K562 (cell line): ENCODE data around the gene PNMA8B. TPM values are rescaled to one million over a fixed set of nuclear protein-coding genes. Genes with fewer than 3 reads are reported as not detected.

Experiments used
- ATAC-seq: fragments of 200-7000 bp; cut with Tn5 transposase; 3 replicates; pipeline ENCODE4 v1.9.1; 2020; ENCODE audit warnings: moderate library complexity
- BruUV-seq: library from RNA; stranded (reverse); fragments of 400-500 nt; replicated peaks from 2 replicates; lab custom pipeline; 2021; lab: Mats Ljungman, UMichigan
- CTCF ChIA-PET: fragments of 300-600 bp; formaldehyde crosslinking; extraction: SDS; loops from one replicate; lab custom pipeline; 2021; ENCODE audit warnings: low intra/inter-chr PET ratio; lab: Yijun Ruan, JAX
- POLR2A ChIA-PET: fragments of 300-600, 350-650 bp; sonication (Branson Sonifier 250); formaldehyde crosslinking; extraction: SDS; loops from one replicate; lab custom pipeline; 2021; ENCODE audit warnings: antibody characterized with exemption, inconsistent platforms; lab: Yijun Ruan, JAX
- DNase-seq, 4 experiments: peaks; one replicate each; pipeline versions ENCODE4 v3.0.0 to v3.0.0-alpha.2; 2011 to 2018; ENCODE audit warnings: low spot score in 3 of 4, mixed read lengths in 3 of 4; ENCODE audit errors: extremely low read depth in 1 of 4
- FAIRE-seq: peaks from 2 replicates; lab custom pipeline; 2011; peaks lifted over from hg19 to GRCh38; lab: Jason Lieb, UNC
- H2AFZ ChIP-seq: 2 replicates; pipeline ENCODE4 v1.6.0; 2011; ENCODE audit warnings: low read depth, low read length, control low read depth, inconsistent platforms
- H3K27ac ChIP-seq: fragments of 200-600 bp; 3 replicates; pipeline ENCODE4 v1.8.0; 2011; ENCODE audit warnings: low read depth, mild to moderate bottlenecking, control low read depth, inconsistent platforms, low read length, moderate library complexity, mixed read lengths; ENCODE audit errors: extremely low read depth
- H3K27me3 ChIP-seq, 2 experiments: fragments of 300-600 bp in 1 of 2; 2 replicates in 1 of 2; 3 replicates in 1 of 2; pipeline versions ENCODE4 v1.6.0 to v1.8.0; 2011; ENCODE audit warnings: inconsistent platforms in 2 of 2, low read length in 2 of 2, mild to moderate bottlenecking in 1 of 2, mixed read lengths in 1 of 2, moderate library complexity in 1 of 2; ENCODE audit not compliant: control insufficient read depth in 2 of 2, insufficient read depth in 2 of 2
- H3K36me3 ChIP-seq: fragments of 300-600 bp; 3 replicates; pipeline ENCODE4 v1.8.0; 2011; ENCODE audit warnings: mild to moderate bottlenecking, low read length, inconsistent platforms; ENCODE audit not compliant: control insufficient read depth, insufficient read depth
- H3K4me1 ChIP-seq, 2 experiments: fragments of 200-600 bp in 1 of 2; replicated peaks in 1 of 2; 2 replicates in 1 of 2; 3 replicates in 1 of 2; pipeline versions ENCODE4 v1.5.1 to v1.8.0; 2011; ENCODE audit warnings: inconsistent platforms in 2 of 2, low read length in 2 of 2, mild to moderate bottlenecking in 1 of 2, mixed read lengths in 1 of 2, moderate library complexity in 1 of 2; ENCODE audit not compliant: control insufficient read depth in 2 of 2, insufficient read depth in 2 of 2
- H3K4me2 ChIP-seq: 2 replicates; pipeline ENCODE4 v1.6.1; 2011; ENCODE audit warnings: low read length, control low read depth, inconsistent platforms, mixed read lengths; ENCODE audit not compliant: insufficient read depth
- H3K4me3 ChIP-seq: fragments of 200-600 bp; sonication (generic), shearing (Covaris generic); 2 replicates; pipeline ENCODE4 v1.5.1; 2016; ENCODE audit warnings: control low read depth, inconsistent platforms
- H3K79me2 ChIP-seq: fragments of 200-600 bp; 3 replicates; pipeline ENCODE4 v1.8.0; 2011; ENCODE audit warnings: low read length, inconsistent platforms; ENCODE audit not compliant: control insufficient read depth, insufficient read depth
- H3K9ac ChIP-seq, 2 experiments: 2 replicates each; pipeline versions ENCODE4 v1.6.0 to v1.6.1; 2011; ENCODE audit warnings: low read depth in 2 of 2, low read length in 2 of 2, control low read depth in 1 of 2, inconsistent platforms in 1 of 2, mild to moderate bottlenecking in 1 of 2, mixed read lengths in 1 of 2; ENCODE audit not compliant: insufficient read depth in 1 of 2
- H3K9me1 ChIP-seq: one replicate; pipeline ENCODE4 v1.6.0; 2011; ENCODE audit warnings: inconsistent platforms, mild to moderate bottlenecking, low read length, moderate library complexity; ENCODE audit not compliant: control insufficient read depth, insufficient read depth
- H3K9me3 ChIP-seq: replicated peaks from 2 replicates; pipeline ENCODE4 v1.5.1; 2011; ENCODE audit warnings: low read depth, low read length, inconsistent platforms; ENCODE audit not compliant: control insufficient read depth, insufficient read depth
- H4K20me1 ChIP-seq: replicated peaks from 2 replicates; pipeline ENCODE4 v1.6.1; 2011; ENCODE audit warnings: low read length, inconsistent platforms, mixed read lengths; ENCODE audit not compliant: control insufficient read depth, insufficient read depth
- CBFA2T2 ChIP-seq: fragments of 450-650 bp; conservative IDR thresholded peaks from 2 replicates; pipeline ENCODE4 v1.6.1; 2017; ENCODE audit warnings: mild to moderate bottlenecking
- CBX1 ChIP-seq: sonication (generic); IDR thresholded peaks from 2 replicates; pipeline ENCODE4 v1.6.1; 2016; ENCODE audit warnings: antibody characterized with exemption, low read depth, mild to moderate bottlenecking
- CREB1 ChIP-seq, 2 experiments: sonication (generic) in 1 of 2; formaldehyde crosslinking in 1 of 2; IDR thresholded peaks; 2 replicates each; pipeline versions ENCODE4 v1.6.1 to v1.8.0; 2012 to 2022; ENCODE audit warnings: inconsistent platforms in 1 of 2, mild to moderate bottlenecking in 1 of 2, missing genetic modification reagents in 1 of 2, moderate library complexity in 1 of 2
- DLX4 ChIP-seq: fragments of 250-450 bp; sonication (Bioruptor Pico); IDR thresholded peaks from 2 replicates; pipeline ENCODE4 v1.6.1; 2021; ENCODE audit warnings: mild to moderate bottlenecking
- FOXM1 ChIP-seq, 2 experiments: fragments of 450-650 bp in 1 of 2; sonication (generic) in 1 of 2; formaldehyde crosslinking in 1 of 2; IDR thresholded peaks; 2 replicates each; pipeline versions ENCODE4 v1.6.1 to v1.9.0; 2017 to 2022; ENCODE audit warnings: low read depth in 2 of 2, mild to moderate bottlenecking in 2 of 2, missing genetic modification reagents in 1 of 2, moderate library complexity in 1 of 2
- HDAC6 ChIP-seq: IDR thresholded peaks from 2 replicates; pipeline ENCODE4 v1.6.1; 2012; ENCODE audit warnings: low read depth, mild to moderate bottlenecking, control low read depth, inconsistent platforms, low read length, moderate library complexity
- ILK ChIP-seq: fragments of 450-650 bp; IDR thresholded peaks from 2 replicates; pipeline ENCODE4 v1.6.1; 2016; ENCODE audit warnings: missing genetic modification characterization, low read depth, mild to moderate bottlenecking, missing compliant biosample characterization, moderate library complexity, borderline replicate concordance
- KDM5B ChIP-seq: fragments of 200-600 bp; sonication (generic); IDR thresholded peaks from 2 replicates; pipeline ENCODE4 v1.6.1; 2012; ENCODE audit warnings: low read depth, mild to moderate bottlenecking, moderate library complexity, low read length, control low read depth, inconsistent platforms; ENCODE audit not compliant: insufficient replicate concordance
- NR2F6 ChIP-seq: fragments of 450-650 bp; formaldehyde crosslinking; IDR thresholded peaks from 2 replicates; pipeline ENCODE4 v1.4.0; 2020; ENCODE audit warnings: mild to moderate bottlenecking
- NR3C1 ChIP-seq: sonication (generic); formaldehyde crosslinking; IDR thresholded peaks from 2 replicates; pipeline ENCODE4 v1.8.1; 2022; ENCODE audit warnings: missing genetic modification reagents
- POLR2G ChIP-seq: fragments of 200-400 bp; formaldehyde crosslinking; IDR thresholded peaks from 2 replicates; pipeline ENCODE4 v1.6.1; 2017; ENCODE audit warnings: low read depth, mild to moderate bottlenecking, antibody characterized with exemption, low read length, moderate library complexity
- RBM39 ChIP-seq: fragments of 200-400 bp; formaldehyde crosslinking; optimal IDR thresholded peaks from 2 replicates; pipeline ENCODE3; 2018; ENCODE audit warnings: low read depth, low read length
- SMAD4 ChIP-seq: fragments of 250-450 bp; sonication (Bioruptor Pico); conservative IDR thresholded peaks from 2 replicates; pipeline ENCODE4 v1.8.0; 2021; ENCODE audit warnings: inconsistent platforms, mild to moderate bottlenecking, moderate library complexity
- STAT6 ChIP-seq: sonication (generic); formaldehyde crosslinking; IDR thresholded peaks from 2 replicates; pipeline ENCODE4 v1.8.1; 2023; ENCODE audit warnings: mild to moderate bottlenecking, missing genetic modification reagents
- WHSC1 ChIP-seq: IDR thresholded peaks from one replicate; pipeline ENCODE4 v1.6.1; 2012; ENCODE audit warnings: low read length, control low read depth, inconsistent platforms
- XRCC5 ChIP-seq: fragments of 200-400 bp; formaldehyde crosslinking; IDR thresholded peaks from 2 replicates; pipeline ENCODE4 v1.6.1; 2017; ENCODE audit warnings: low read depth, mild to moderate bottlenecking, low read length
- ZNF23 ChIP-seq: fragments of 250-450 bp; sonication (Bioruptor Pico); IDR thresholded peaks from 2 replicates; pipeline ENCODE4 v1.4.0; 2020; ENCODE audit warnings: mild to moderate bottlenecking
- ZNF780A ChIP-seq: fragments of 250-450 bp; sonication (Bioruptor Pico); IDR thresholded peaks from 2 replicates; pipeline ENCODE4 v1.5.0; 2021; ENCODE audit warnings: mild to moderate bottlenecking
- WGBS: fragments of 100-300 bp; shearing (Covaris generic); methylation state at CpG from one replicate; pipeline ENCODE4 v1.1.6; 2016; ENCODE audit warnings: low coverage, mixed read lengths; ENCODE audit not compliant: insufficient coverage; ENCODE audit errors: missing lambda C conversion rate; 5-methylcytosine and 5-hydroxymethylcytosine counted together
- in situ Hi-C: fragments of 300-500 bp; cut with MboI; formaldehyde crosslinking; loops from 4 replicates; pipeline ENCODE4 v1.15.0; 2018; ENCODE audit warnings: inconsistent platforms, mixed read lengths
- intact Hi-C: fragments of 100-400 bp; cut with micrococcal nuclease; formaldehyde crosslinking; loops from 2 replicates; pipeline ENCODE4 v1.14.2; 2022
- polyA plus RNA-seq, 8 experiments: library from polyadenylated mRNA; depleted of rRNA in 4 of 8; stranded (reverse) in 5 of 8; unstranded in 3 of 8; fragments of >200 nt; fragmentation: Nextera tagmentation in 2 of 8; fragmentation: Illumina TruSeq in 1 of 8; extraction: Ambion mirVana in 2 of 8; extraction: Trizol in 1 of 8; gene quantifications; 2 replicates each; pipeline versions ENCODE4 v1.2.1 to v1.2.3, GENCODE V29; 2011 to 2014; ENCODE audit warnings: inconsistent platforms in 1 of 8, missing spikeins in 1 of 8
- total RNA-seq, 7 experiments: library from RNA; depleted of rRNA in 6 of 7; stranded (reverse); fragments of >200 nt in 6 of 7; fragmentation: Illumina TruSeq in 2 of 7; extraction: Trizol in 2 of 7; gene quantifications; 2 replicates each; pipeline versions ENCODE4 v1.2.1 to v1.2.3, GENCODE V29; 2011 to 2021; ENCODE audit warnings: low replicate concordance in 1 of 7
- TF ChIP-seq, protein P1 (sequence below): IDR thresholded peaks from 2 replicates; pipeline ENCODE4 v1.6.1; 2014; ENCODE audit warnings: antibody characterized with exemption

The PNMA8B gene
- total and polyA plus RNA-seq, 9 of the 15 experiments (the other 6 are each of a cell fraction or from before 2014, with no cell fraction given) = not detected

DNA sequence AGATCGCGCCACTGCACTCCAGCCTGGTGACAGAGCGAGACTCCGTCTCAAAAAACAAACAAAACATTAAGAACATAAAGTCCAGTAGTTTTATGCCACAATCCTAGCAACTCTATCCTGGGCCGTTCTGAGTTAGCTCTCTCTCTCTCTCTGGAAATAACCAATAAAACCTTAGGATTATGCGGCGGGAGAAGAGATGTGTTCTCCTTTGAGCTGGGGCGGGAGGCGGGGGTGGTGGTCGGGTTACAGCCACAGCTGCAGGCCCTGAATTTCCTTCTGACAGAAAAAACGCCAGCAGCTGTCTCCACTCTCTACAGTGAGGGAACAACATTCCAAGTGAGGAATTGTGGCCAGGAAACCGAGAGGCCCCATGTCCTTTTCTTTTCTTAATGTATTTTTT is 15.3 kb downstream of the PNMA8B start:
- Histone ChIP-seq H2AFZ (no peak overlapping the region), H3K9me1 (no peaks in the 10 kb centered on the region), H3K4me2 (no peak overlapping the region), H3K4me3 (no peak overlapping the region), H3K9me3 (no peaks in the 10 kb centered on the region), H3K4me1 (no peaks in the 10 kb centered on the region; a peak in 1 of 5 replicates), H3K79me2 (no peaks in the 10 kb centered on the region), H3K36me3 (no peaks in the 10 kb centered on the region), H4K20me1 (no peaks in the 10 kb centered on the region), H3K9ac (no peak overlapping the region), H3K27ac (no peak overlapping the region), H3K27me3 (peaks cover 12 to 42% of the 10 kb centered on the region in 2 experiments; a peak in 3 of 5 replicates)
- ChIA-PET CTCF (no interaction called here), POLR2A (no interaction called here)
- in situ Hi-C loops = no loop called here
- ATAC-seq (no peak), DNase-seq (no peak), FAIRE-seq (no peak)
- TF ChIP-seq HDAC6 (no peak), ZNF23 (CRISPR knock-in tag) (no peak), DLX4 (CRISPR knock-in tag) (no peak), CBFA2T2 (no peak), CBX1 (no peak), WHSC1 (no peak), CREB1 (IDR thresholded peaks at IDR 0.05) (no peak), CREB1 (CRISPR knock-in tag; IDR thresholded peaks at IDR 0.05) (no peak), POLR2G (no peak), KDM5B (no peak), RBM39 (no peak), FOXM1 (IDR thresholded peaks at IDR 0.05; ENCODE audit: low read depth) (no peak), FOXM1 (CRISPR knock-in tag; IDR thresholded peaks at IDR 0.05; ENCODE audit: low read depth) (no peak), XRCC5 (no peak), STAT6 (CRISPR knock-in tag) (no peak), NR2F6 (CRISPR knock-in tag) (no peak), NR3C1 (CRISPR knock-in tag) (no peak), ILK (tag) (no peak), SMAD4 (no peak), ZNF780A (no peak)
- TF ChIP-seq, protein P1, sequence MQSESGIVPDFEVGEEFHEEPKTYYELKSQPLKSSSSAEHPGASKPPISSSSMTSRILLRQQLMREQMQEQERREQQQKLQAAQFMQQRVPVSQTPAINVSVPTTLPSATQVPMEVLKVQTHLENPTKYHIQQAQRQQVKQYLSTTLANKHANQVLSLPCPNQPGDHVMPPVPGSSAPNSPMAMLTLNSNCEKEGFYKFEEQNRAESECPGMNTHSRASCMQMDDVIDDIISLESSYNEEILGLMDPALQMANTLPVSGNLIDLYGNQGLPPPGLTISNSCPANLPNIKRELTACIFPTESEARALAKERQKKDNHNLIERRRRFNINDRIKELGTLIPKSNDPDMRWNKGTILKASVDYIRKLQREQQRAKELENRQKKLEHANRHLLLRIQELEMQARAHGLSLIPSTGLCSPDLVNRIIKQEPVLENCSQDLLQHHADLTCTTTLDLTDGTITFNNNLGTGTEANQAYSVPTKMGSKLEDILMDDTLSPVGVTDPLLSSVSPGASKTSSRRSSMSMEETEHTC = no peak
- BruUV-seq = no TSS peak
- 18% methylated on average over 11 of the region's 12 CpGs for WGBS
- intact Hi-C loops = no loop called here
